Ovary (tissue), 3 donors: ENCODE measurements around the gene SIRT1.

Source experiments
- POLR2A ChIP-seq: fragments of 450-650 bp; IDR thresholded peaks from one replicate; pipeline ENCODE4 v1.6.1; 2017; ENCODE audit warnings: antibody characterized with exemption, mild to moderate bottlenecking, moderate library complexity
- TF ChIP-seq, protein P1 (sequence below), 3 donors: fragments of 450-650 bp in 2 of 3; fragments of 200-600 bp in 1 of 3; IDR thresholded peaks; one replicate each; pipeline versions ENCODE4 v1.5.1 to v1.8.0; 2016 to 2022; ENCODE audit warnings: antibody characterized with exemption in 3 of 3, mild to moderate bottlenecking in 1 of 3
- donor health status: DM: no; HTN: no; CAD: no.

DNA sequence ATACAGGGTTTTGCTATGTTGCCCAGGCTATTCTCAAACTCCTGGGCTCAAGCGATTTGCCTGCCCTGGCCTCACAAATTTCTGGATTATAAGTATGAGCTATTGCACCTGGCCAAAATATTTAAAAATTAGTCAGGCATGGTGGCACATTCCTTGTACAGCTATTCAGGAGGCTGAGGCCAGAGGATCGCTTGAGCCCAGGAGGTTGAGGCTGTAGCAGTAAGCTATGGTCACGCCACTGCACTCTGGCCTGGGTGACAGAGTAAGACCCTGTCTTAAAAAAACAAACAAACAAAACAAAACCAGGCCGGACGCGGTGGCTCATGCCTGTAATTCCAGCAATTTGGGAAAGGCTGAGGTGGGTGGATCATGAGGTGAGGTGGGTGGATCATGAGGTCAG lies 14.5 kb upstream of the SIRT1 start:
- TF ChIP-seq, protein P1, sequence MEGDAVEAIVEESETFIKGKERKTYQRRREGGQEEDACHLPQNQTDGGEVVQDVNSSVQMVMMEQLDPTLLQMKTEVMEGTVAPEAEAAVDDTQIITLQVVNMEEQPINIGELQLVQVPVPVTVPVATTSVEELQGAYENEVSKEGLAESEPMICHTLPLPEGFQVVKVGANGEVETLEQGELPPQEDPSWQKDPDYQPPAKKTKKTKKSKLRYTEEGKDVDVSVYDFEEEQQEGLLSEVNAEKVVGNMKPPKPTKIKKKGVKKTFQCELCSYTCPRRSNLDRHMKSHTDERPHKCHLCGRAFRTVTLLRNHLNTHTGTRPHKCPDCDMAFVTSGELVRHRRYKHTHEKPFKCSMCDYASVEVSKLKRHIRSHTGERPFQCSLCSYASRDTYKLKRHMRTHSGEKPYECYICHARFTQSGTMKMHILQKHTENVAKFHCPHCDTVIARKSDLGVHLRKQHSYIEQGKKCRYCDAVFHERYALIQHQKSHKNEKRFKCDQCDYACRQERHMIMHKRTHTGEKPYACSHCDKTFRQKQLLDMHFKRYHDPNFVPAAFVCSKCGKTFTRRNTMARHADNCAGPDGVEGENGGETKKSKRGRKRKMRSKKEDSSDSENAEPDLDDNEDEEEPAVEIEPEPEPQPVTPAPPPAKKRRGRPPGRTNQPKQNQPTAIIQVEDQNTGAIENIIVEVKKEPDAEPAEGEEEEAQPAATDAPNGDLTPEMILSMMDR (IDR thresholded peaks at IDR 0.05), result no peak
- no peak for TF ChIP-seq POLR2A
